Measurements from ENCODE around the gene SCAPER. TPM values are rescaled to one million over a fixed set of nuclear protein-coding genes. Genes with fewer than 3 reads are reported as not detected.

Gene SCAPER
- total and polyA plus RNA-seq, 10 of the 15 experiments (the other 5 are each of a cell fraction or from before 2014, with no cell fraction given) = 1.0 to 7.7 (median 3.9) TPM

GRCh38 chr15:76682259-76682658 lies 222.9 kb downstream of the SCAPER start:
- ChIA-PET POLR2A (no interaction called here), RAD21 (ENCODE audit: unreplicated experiment) (no interaction called here), SMC1A (ENCODE audit: uncharacterized antibody, unreplicated experiment) (no interaction called here), CTCF (no interaction called here)
- Histone ChIP-seq H3K36me3 (ENCODE audit: control insufficient read depth in 2 of 2, insufficient read depth in 2 of 2, low read length in 1 of 2) (no peaks in the 10 kb centered on the region), H2AFZ (ENCODE audit: control insufficient read depth, low read depth, low read length) (no peak overlapping the region), H3K27ac (ENCODE audit: control insufficient read depth, insufficient read depth) (no peak overlapping the region), H3K4me3 (no peak overlapping the region), H3K4me2 (ENCODE audit: control insufficient read depth, insufficient read depth) (no peak overlapping the region), H3K4me1 (ENCODE audit: control insufficient read depth, insufficient read depth, low read length) (no peaks in the 10 kb centered on the region), H3K27me3 (replicated peaks in 1 of 2; ENCODE audit: control insufficient read depth in 2 of 2, insufficient read depth in 2 of 2, low read length in 1 of 2) (no peaks in the 10 kb centered on the region; a peak in 1 of 4 replicates), H3K9me3 (replicated peaks; ENCODE audit: control insufficient read depth, insufficient read depth, low read length) (no peaks in the 10 kb centered on the region; the same call in 2 of the 3 replicates), H3K79me2 (ENCODE audit: control insufficient read depth, insufficient read depth, low read length) (no peaks in the 10 kb centered on the region), H3K9ac (ENCODE audit: control insufficient read depth, insufficient read depth, low read length) (no peak overlapping the region), H4K20me1 (ENCODE audit: control insufficient read depth, insufficient read depth) (no peaks in the 10 kb centered on the region)
- in situ Hi-C loops (cut with MboI) (no loop called here), intact Hi-C loops (cut with micrococcal nuclease; ENCODE audit: unreplicated experiment) (no loop called here)
- WGBS (ENCODE audit: insufficient coverage, insufficient replicate concordance, low lambda C conversion rate, missing lambda C conversion rate) = 92% methylated on average over 7 of the region's 7 CpGs
- FAIRE-seq = no peak
- BruUV-seq (replicated peaks) = no TSS peak
- DNase-seq (ENCODE audit: low read depth, low spot score) = no peak
- no peak for ATAC-seq
- no peak for TF ChIP-seq GATAD2B (conservative IDR thresholded peaks at IDR 0.05; ENCODE audit: low read depth)
- no peak for TF ChIP-seq CBFB (IDR thresholded peaks at IDR 0.05; ENCODE audit: low read depth)
- TF ChIP-seq HDGF (IDR thresholded peaks at IDR 0.05) = no peak
- no peak for TF ChIP-seq IRF5 (IDR thresholded peaks at IDR 0.05; ENCODE audit: borderline replicate concordance)
- TF ChIP-seq ZBTB33 (IDR thresholded peaks at IDR 0.05) = no peak
- no peak for TF ChIP-seq KAT2A (conservative IDR thresholded peaks at IDR 0.05; ENCODE audit: control insufficient read depth, low read depth, low read length)
- no peak for TF ChIP-seq ZNF217 (IDR thresholded peaks at IDR 0.05)
- no peak for TF ChIP-seq YBX1 (IDR thresholded peaks at IDR 0.05)
- no peak for TF ChIP-seq NR2F1 (conservative IDR thresholded peaks at IDR 0.05)
- no peak for TF ChIP-seq BACH1 (IDR thresholded peaks at IDR 0.05; ENCODE audit: borderline replicate concordance)
- TF ChIP-seq USF2 (IDR thresholded peaks at IDR 0.05; ENCODE audit: borderline replicate concordance, low read depth, low read length) = no peak

Data from GM12878 (cell line).